ENCODE results near the gene GPC1. TPM values are rescaled to one million over a fixed set of nuclear protein-coding genes. Genes with fewer than 3 reads are reported as not detected.

Gene GPC1
- total and polyA plus RNA-seq, 2 donors (not counting 3 experiments of a cell fraction or from before 2014, with no cell fraction given), result 9.6 to 31.1 TPM

DNA sequence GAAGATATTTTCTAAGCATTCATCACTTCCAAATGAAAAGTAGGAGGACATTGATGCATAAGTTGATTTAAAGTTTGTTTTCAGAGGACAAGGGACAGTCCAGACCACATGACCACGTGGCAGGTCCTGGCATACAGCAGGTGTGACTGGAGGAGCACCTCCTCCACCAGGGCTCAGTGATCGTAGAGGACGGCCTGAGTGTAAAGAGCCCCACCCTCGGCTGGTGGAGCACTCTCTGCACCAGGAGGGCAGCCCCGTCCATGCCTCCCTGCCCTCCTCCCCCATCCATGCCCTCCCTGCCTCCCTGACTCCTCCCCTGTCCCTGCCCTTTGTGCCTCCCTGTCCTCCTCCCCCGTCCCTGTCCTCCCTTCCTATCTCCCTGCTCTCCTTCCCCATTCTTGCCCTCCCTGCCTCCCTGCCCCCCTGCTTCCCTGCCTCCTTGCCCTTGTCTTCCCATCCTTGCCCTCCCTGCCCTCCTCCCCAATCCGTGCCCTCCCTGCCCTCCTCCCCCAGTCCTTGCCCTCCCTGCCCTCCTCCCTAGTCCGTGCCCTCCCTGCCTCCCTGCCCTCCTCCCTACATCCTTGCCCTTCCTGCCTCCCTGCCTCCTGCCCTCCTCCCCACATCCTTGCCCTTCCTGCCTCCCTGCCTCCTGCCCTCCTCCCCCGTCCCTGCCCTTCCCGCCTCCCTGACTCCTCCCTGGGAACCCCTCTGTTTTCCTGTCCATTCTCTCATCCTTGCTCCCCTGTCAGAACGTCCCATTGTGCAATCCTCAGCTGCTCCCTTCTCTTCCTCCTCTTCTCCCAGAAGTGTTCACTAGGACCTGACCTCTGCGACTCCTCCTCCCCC is 74.4 kb downstream of the GPC1 start:
- Histone ChIP-seq H3K9ac (replicated peaks; ENCODE audit: extremely low read depth, insufficient read depth, low read length) (no peak overlapping the region), H3K9me1 (replicated peaks; ENCODE audit: control insufficient read depth, extremely low read depth, insufficient read depth, low read length) (no peaks in the 10 kb centered on the region), H3K79me2 (ENCODE audit: control insufficient read depth, insufficient read depth, low read length) (no peaks in the 10 kb centered on the region), H3K27ac (ENCODE audit: insufficient read depth, low read depth, low read length) (no peak overlapping the region), H3K4me2 (ENCODE audit: insufficient read depth, low read length) (no peak overlapping the region), H3K4me1 (ENCODE audit: control insufficient read depth, extremely low read depth, insufficient read depth, low read length) (no peaks in the 10 kb centered on the region), H3K36me3 (ENCODE audit: control insufficient read depth in 2 of 2, extremely low read depth in 1 of 2, insufficient read depth in 2 of 2, low read length in 2 of 2) (no peaks in the 10 kb centered on the region), H3K4me3 (replicated peaks in 1 of 3; ENCODE audit: insufficient read depth in 1 of 3, low read depth in 1 of 3, low read length in 3 of 3) (no peak overlapping the region), H3K27me3 (ENCODE audit: control insufficient read depth in 2 of 2, insufficient read depth in 2 of 2, low read length in 2 of 2) (no peaks in the 10 kb centered on the region), H2AFZ (ENCODE audit: low read depth, low read length) (no peak overlapping the region), H4K20me1 (replicated peaks; ENCODE audit: control insufficient read depth, extremely low read depth, insufficient read depth, low read length) (no peaks in the 10 kb centered on the region), H3K9me3 (replicated peaks; ENCODE audit: control insufficient read depth, insufficient read depth, low read length) (no peaks in the 10 kb centered on the region)
- dilution Hi-C loops (cut with MboI; ENCODE audit: extremely low pct_ligation_motif_present, low sequenced_read_pairs), result no loop called here
- DNase-seq (ENCODE audit: low read depth, low spot score) (no peak), FAIRE-seq (no peak)
- POLR2A ChIA-PET, result no interaction called here
- no TSS peak for BruUV-seq (replicated peaks)
- CTCF ChIA-PET, result no interaction called here
- intact Hi-C loops (cut with micrococcal nuclease), result loop anchor here (5.0 kb wide), 1 partner anchor 197 kb away; no protein-coding TSS in a partner anchor
- TF ChIP-seq FOS (IDR thresholded peaks at IDR 0.05; ENCODE audit: borderline replicate concordance, insufficient read depth, low read length), result no peak
- TF ChIP-seq MYC (IDR thresholded peaks at IDR 0.05; ENCODE audit: low read depth, low read length), result no peak
- TF ChIP-seq, protein P1, sequence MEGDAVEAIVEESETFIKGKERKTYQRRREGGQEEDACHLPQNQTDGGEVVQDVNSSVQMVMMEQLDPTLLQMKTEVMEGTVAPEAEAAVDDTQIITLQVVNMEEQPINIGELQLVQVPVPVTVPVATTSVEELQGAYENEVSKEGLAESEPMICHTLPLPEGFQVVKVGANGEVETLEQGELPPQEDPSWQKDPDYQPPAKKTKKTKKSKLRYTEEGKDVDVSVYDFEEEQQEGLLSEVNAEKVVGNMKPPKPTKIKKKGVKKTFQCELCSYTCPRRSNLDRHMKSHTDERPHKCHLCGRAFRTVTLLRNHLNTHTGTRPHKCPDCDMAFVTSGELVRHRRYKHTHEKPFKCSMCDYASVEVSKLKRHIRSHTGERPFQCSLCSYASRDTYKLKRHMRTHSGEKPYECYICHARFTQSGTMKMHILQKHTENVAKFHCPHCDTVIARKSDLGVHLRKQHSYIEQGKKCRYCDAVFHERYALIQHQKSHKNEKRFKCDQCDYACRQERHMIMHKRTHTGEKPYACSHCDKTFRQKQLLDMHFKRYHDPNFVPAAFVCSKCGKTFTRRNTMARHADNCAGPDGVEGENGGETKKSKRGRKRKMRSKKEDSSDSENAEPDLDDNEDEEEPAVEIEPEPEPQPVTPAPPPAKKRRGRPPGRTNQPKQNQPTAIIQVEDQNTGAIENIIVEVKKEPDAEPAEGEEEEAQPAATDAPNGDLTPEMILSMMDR (IDR thresholded peaks at IDR 0.05; ENCODE audit: extremely low read depth in 1 of 2, insufficient read depth in 1 of 2, low read depth in 1 of 2, low read length in 2 of 2), result no peak
- TF ChIP-seq POLR2AphosphoS5 (IDR thresholded peaks at IDR 0.05; ENCODE audit: insufficient read depth, low read depth, low read length), result no peak
- no peak for TF ChIP-seq EZH2 (IDR thresholded peaks at IDR 0.05; ENCODE audit: borderline replicate concordance, low read depth, low read length, severe bottlenecking)
- no peak for TF ChIP-seq JUN (IDR thresholded peaks at IDR 0.05; ENCODE audit: borderline replicate concordance, insufficient read depth, insufficient read length, low read depth)
- no peak for TF ChIP-seq POLR2A (IDR thresholded peaks at IDR 0.05; ENCODE audit: low read depth, low read length)
- TF ChIP-seq MAX (IDR thresholded peaks at IDR 0.05; ENCODE audit: insufficient read depth, insufficient read length), result no peak
- TF ChIP-seq GATA2 (IDR thresholded peaks at IDR 0.05; ENCODE audit: insufficient read depth, insufficient read length, low read depth, low read length), result no peak
